A172 (cell line): Measurements from ENCODE around the gene CHD9NB. TPM values are rescaled to one million over a fixed set of nuclear protein-coding genes. Genes with fewer than 3 reads are reported as not detected.
"Not testable (repeated sequence)": the region's sequence is repeated elsewhere in the genome, so short reads cannot be mapped to it uniquely, and the experiment has no call there.

Experiments used
- DNase-seq: peaks from one replicate; pipeline ENCODE4 v3.0.0-alpha.2; 2015; ENCODE audit warnings: low spot score
- total RNA-seq: library from RNA; depleted of rRNA; stranded (reverse); fragments of >200 nt; shearing (Covaris generic); gene quantifications from 2 replicates; pipeline ENCODE4 v1.2.3, GENCODE V29; 2014

The CHD9NB gene
- total RNA-seq, 1 experiment from 2014 or later: 1.6 TPM

DNA sequence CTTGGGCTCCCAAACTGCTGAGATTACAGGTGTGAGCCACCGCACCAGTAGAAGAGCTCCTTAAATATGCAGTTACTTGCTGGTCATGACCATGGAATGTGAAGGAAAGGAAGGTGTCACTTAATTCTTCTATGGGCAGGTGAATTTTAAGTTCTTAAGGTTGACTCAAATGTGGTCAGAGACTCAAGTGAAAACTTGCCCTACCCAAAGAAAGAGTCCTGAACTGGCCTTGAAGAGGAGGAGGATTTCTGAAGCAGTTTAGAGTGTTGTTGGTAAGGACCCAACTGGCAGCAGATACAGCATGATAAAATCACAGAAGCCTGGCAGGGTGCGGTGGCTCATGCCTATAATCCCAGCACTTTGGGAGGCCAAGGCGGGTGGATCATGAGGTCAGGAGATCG is 31.4 kb upstream of the CHD9NB start:
- no peak for DNase-seq

DNA sequence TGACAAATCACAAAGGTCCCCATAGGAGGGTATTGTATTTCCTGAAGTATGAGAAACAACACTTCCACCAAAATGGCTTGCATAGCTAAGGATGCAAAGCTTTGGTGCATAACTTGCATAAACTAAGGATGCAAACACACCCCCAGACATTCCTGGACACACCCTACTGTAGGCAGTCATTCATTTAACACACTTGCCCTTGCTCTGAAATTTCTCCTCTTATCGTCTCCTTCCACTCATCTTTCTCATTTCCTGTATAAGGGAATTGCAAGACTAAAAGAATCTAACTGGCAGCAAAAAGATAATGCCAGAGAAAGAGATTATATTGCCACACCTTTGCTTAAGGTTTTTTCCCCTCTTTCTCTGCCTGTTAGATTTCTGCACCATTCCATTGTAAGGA is 30.4 kb upstream of the CHD9NB start:
- DNase-seq: peak; percentile 61

DNA sequence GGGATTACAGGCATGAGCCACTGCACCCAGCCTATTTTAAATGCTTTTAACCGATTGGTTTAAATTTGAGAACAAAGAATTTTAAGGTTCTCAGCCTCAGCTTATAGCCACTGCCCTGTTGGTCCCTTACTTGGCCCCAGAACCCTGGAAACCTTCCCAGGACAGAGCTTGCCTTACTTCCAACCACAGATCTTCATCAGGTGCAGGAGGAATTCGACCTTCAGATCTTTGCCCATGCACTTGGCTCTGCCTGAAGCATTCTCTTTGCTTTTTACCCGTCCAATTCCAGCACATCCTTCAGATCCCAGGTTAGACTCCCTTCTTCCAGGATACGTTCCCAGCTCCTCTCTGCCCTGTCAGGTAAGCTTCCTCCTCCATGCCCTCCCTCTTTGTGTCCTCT is 29.8 kb upstream of the CHD9NB start:
- no peak for DNase-seq

DNA sequence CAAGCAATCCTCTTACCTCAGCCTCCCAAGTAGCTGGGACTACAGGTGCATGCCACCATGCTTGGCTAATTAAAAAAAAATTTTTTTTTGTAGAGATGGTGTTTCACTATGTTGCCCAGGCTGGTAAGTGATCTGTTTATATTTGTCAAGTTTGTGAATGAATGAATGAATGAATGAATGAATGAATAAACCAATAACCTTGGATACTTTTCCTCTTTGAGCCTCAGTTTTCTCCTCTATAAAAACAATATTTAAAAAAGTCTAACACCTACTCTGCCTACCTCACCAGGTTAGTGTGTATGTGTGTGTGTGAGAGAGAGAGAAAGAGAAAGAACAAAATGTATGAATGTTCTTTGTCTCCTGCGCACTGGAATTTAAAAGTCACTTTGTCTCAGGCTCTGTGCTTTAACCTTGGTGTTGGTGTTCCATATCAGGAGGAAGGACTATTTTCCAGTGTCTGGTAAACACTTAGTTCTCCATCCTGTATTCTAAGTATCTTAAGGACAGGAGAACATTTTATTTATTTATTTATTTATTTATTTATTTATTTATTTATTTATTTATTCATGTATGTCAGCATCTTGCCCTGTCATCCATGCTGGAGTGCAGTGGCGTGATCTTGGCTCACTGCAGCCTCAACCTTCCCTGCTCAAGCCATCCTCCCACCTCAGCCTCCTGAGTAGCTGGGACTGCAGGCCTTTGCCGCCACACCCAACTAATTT is 29.1 kb upstream of the CHD9NB start:
- DNase-seq: no peak

DNA sequence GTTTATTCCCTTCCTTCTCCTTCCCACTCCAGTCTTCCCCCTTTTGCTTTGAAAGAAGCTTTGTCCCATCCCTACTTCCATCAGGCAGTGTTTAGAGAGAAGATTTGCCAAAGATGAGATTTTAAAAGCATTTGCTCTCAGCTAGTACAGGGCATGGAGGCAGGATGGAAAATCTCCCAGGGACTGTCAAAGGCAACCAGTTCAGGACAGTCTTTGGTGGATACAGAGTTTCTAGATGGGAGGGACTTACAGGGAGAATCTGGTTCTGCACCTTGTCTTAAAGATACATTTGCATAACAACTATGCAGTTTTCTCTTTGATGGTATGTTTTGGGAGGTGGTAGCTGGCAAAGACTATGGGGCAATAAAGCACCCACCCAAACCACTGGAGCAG is 28.3 kb upstream of the CHD9NB start:
- DNase-seq: no peak

DNA sequence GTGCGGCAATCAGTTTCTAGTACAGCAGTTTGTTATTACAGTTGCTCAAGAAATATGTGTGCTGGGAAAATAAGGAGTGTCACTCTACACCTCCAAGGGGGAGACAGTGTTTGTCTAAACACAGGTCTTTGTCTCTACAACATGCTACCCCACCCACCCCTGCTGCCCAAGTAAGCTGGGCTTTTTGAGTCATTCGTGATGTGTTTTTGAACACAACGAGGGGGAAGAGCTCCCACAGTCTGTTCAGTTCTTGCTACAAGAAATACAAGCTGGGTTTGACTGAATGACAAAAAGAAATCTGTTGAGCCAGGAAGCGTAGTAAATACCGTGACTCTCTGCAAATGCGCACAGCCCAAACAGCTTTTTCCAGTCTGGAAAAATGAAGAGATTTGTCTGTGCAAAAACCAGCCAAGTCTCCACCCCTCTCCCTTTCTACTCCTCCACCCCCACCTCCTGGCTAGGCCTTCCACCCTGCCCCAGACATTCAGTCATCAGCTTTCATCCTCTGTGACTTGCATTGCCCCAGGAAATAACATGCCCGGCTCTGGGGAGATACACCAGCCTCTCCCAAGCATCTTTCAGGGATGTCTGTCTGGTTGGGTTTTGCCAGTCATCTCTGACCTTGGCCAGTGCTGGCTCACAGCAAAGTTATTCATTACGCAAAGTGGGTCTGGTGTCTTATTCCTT is 27.8 kb upstream of the CHD9NB start:
- DNase-seq: peak; percentile 75

DNA sequence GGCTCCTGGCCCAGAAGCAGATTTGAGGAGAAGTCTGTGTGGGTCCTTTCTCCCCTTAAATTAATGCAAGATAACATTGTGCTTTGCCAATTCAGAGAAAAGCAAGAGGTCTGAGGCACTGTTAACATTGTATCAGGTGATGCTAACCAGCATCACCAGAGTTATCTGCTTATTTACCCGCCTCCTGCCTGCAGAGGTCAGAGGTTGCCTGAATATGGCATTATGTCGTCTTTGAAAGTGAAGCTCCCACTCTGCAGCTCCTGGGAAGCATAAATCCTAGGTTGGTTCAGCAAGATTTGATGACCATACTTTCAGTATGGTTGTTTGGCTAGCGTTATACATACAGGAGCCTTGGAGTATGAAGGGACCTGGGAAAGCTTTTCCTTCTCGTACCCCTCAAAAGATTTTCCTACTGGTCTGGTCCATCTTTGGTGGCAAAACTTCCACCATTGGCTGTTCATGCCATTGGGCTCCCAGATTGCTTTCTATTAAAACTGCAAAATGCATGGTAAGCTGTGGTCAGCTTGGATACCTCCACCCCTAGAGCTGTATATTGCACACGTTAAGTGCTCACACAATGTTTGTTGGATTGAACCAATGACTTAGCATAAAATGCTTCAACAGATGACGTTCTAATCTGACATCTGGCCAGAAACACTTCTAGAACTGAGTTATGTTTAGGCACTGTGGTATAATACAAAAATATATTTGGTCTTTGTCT is 26.2 kb upstream of the CHD9NB start:
- DNase-seq: no peak

DNA sequence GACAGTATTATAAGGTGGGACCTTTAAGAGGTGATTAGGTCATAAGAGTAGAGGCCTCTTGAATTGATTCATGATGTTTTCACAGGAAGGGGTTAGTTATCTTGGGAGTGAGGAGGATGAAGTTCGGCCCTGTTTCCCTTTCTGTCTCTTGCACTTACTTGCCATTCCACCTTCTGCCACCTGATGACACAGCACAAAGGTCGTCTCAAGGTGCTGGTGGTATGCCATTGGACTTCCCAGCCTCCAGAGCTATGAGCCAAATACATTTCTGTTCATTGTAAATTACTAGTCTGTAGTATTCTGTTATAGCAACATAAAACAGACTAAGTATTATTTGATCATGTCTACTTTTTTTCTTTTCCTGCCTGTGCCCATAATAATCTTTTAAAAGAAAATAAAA is 25.6 kb upstream of the CHD9NB start:
- DNase-seq: no peak

DNA sequence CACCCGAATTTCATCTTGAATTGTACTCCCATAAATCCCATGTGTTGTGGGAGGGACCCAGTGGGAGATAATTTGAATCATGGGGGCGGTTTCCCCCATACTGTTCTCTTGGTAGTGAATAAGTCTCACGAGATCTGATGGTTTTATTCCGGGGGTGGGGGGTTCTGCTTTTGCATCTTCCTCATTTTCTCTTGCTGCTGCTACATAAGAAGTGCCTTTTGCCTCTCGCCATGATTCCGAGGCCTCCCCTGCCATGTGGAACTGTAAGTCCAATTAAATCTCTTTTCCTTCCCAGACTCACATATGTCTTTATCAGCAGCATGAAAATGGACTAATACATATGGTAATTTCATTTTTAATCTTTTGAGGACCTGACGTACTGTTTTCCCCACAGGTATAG is 22.8 kb upstream of the CHD9NB start:
- not testable (repeated sequence) for DNase-seq

DNA sequence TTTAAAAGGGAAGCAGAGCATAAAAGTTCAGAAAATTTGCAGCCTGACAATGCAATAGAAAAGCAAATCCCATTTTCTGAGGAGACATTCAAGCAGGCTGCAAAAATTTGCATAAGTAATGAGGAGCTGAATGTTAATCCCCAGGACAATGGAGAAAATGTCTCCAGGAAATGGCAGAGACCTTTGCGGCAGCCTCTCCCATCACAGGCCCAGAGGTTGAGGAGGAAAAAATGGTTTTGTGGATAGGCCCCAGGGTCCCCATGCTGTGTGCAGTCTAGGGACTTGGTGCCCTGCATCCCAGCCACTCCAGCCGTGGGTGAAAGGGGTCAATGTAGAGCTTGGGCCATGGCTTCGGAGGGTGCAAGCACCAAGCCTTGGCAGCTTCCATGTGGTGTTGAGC is 21.6 kb upstream of the CHD9NB start:
- not testable (repeated sequence) for DNase-seq

DNA sequence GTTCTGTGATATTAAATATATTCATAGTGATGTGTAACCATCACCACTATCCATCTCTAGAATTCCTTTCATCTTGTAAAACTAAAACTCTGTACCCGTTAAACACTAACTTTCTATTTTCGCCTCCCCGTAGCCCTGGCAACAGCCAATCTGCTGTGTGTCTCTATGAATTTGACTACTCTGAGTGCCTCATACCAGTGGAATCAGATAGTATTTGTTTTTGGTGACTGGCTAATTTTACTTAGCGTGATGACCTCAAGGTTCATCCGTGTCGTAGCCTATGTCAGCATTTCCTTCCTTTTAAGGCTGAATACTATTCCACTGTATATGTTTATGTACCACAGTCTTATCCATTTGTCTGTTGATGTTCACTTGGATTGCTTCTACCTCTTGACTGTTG is 20.3 kb upstream of the CHD9NB start:
- no peak for DNase-seq

DNA sequence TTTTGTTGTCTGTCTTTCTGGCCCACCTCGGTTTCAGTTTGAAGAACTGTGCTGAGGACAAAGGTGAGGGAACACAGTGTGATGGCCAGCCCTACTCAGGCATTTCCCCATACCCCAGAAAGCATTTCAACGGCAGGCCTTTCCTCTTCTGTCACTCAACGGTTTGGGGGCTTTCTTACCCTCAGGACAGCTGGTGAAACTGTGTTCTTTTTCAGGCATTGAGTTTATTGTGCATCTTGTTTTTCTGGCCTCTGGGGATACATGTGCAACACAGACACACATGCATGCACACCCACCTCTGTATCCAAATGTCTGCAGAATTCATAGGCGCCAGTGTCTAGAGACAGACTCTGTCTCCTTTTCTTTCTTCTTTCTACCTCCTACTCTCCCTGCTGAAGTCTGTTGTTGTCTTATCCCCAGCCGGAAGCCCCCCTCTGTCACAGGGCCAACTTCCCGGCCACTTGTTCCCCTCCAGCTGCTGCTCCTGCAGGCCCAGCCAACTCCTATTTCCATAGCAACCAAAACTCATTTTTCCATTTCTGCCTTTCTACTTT is 19.1 kb upstream of the CHD9NB start:
- no peak for DNase-seq

DNA sequence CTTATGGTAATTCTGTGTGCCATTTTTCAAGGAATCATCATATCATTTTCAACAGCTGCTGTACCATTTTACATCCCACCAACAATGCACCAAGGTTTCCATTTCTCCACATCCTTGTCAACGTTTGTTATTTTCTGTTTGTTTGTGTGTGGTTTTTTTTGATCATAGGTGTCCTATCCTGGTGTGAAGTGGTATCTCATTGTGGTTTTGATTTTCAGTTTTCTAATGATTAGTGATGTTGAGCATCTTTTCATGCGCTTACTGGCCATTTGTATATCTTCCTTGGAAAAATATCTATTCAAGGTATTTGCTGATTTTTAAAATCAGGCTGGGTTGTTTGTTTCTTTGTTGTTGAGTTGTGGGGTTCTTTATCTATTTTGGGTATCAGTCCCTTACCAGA is 17.1 kb upstream of the CHD9NB start:
- DNase-seq: no peak

DNA sequence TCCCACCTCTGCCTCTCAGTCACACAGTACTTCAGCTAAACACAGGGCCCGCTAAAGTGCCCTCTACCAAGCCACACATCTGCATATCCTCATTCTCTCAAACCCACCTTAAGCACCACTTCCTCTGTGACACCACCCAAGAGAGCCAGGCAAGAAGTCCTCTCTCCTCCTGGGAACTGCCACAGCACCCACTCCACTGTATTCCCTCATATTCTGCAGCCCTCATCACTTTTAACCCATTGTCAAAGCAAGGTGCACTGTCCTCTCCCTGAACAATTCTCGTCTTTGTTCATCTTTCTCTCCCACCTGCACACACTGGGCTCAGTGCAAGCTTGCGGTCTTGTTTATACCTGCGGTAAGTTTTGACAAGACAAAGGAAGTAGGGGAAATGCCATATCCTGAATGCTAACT is 15.7 kb upstream of the CHD9NB start:
- DNase-seq: no peak

DNA sequence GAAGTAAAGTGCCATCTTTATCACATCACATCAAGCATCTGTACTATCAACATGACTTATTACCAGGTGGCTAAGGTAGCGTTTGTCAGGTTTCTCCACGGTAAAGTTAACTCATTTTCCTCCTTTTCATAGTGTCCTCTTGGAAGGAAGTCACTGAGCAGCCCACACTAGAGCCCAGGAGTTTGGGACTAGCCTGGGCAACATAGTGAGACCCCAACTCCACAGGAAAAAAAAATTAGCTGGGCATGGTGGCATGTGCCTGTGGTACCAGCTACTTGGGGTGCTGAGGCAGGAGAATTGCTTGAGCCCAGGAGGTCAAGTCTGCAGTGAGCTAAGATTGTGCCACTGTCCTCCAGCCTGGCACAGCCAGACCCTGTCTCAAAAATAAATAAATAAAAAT is 15.0 kb upstream of the CHD9NB start:
- no peak for DNase-seq

DNA sequence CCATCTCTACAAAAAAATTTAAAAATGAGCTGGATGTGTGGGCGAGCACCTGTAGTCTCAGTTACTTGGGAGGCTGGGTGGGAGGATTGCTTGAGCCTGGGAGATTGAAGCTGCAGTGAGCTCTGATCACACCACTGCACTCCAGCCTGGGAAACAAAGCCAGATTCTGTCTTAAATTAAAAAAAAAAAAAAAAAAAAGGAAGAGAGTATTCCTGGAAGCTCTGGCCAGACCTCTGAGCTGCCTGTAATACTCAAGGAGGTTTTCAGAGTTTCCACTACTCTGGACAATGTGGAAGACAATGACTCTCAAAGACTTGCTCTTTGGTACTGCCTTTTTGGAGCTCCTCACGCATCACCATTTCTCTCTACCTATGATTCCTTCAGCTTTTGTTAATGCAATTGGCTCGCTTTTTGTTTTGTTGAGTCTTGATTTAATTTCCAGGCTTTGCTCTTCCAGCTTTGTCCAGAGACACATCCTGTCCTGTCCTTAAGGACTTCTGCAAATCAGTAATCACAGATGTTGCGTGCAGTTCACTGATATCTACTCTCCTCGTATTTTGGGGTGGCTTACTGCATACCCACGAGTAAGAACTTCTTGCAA is 12.9 kb upstream of the CHD9NB start:
- no peak for DNase-seq

DNA sequence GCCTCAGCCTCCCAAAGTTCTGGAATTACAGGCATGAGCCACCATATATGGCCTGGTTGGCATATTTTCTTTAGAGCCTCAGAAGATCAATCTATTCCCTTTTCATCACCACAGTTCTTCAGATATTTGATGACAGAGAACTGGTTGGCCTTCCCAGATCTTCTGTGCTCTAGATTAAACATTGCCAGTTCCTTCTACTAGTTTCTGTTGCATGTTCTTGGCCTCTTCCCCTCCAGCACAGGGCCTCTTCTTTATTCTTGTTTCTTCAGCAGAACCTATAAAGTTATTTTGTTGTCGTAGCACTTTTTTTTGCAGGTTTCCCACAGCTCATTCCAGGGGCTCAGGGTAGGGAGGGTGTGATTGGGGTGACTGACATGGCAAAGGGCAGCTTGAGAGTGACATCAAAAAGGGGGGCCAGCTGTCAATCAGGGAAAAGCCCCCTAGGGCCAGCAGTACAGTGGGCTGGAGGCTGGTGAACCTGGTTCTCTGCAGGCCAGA is 11.4 kb upstream of the CHD9NB start:
- DNase-seq: no peak

DNA sequence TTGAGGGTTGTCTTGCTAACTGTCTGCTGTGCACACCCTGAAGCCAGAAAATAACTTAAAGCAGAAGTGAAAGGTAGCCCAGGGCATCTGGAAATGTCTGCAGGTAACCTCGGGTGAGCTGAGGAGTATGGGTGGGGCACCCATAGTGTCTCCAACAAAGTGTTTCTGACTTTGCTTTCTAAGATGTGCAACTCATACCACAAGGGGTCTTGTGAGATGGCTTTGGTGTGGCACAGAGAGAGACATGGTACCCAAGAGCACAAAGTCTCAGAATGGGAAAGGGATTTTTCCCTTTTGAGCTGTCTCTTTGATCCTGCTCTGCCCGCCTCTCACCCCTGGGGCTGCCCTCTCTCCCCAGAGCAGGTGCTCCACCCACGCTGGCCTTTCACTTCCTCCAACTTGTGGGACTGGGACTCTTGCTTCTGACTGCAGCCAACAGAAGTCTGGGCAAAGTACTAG is 9.0 kb upstream of the CHD9NB start:
- DNase-seq: no peak

DNA sequence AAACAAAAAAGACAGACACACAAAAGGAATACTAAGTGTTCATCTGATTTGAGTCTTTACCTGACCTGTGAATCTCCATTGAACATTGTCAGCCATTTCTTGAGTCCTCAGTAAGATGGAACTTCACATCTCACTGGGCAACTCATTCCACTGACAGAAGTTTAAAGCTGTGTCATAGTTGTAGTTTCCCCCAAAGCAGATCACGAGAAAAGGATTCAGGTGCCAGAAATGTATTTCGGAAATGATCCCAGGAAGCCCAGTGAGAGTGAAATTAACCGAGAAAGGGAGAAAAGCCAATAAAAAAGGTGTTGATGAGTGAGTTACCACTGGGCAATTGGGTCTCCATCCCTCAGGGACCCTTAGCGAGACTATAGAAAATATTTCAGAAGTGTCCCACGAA is 8.6 kb upstream of the CHD9NB start:
- DNase-seq: no peak

DNA sequence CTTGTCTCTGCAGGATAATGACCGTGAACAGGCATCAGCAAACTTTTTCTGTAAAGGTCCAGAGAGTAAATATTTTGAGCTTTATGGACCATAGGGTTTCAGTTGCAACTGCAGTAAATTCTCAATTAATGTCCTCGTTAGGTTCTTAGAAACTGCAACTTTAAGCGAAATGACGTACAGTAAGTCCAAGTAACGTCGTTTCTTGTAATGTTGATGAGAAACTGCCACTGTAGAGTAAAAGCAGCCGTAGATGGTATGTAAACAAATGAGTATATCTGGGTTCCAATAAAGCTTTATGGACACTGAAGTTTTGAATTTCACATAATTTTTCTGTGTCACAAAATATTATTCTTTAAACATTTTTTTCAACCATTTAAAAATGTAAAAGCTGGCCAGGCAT is 7.0 kb upstream of the CHD9NB start:
- no peak for DNase-seq

DNA sequence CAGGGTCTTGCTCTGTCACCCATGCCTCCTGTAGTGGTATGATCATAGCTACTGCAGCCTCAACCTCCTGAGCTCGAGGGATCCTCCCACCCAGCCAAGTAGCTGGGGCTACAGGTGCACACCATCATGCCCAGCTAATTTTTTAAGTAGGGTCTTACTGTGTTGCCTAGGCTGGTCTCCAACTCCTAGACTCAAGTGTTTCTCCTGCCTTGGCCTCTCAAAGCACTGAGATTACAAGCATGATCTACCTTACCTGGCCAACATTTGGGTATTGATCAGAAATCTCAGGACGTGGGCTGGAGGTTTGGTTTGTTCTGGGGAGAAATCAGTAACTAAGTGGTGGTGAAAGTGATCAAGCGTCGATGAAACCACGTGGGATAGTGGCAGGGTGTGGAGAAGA is 6.2 kb upstream of the CHD9NB start:
- no peak for DNase-seq

DNA sequence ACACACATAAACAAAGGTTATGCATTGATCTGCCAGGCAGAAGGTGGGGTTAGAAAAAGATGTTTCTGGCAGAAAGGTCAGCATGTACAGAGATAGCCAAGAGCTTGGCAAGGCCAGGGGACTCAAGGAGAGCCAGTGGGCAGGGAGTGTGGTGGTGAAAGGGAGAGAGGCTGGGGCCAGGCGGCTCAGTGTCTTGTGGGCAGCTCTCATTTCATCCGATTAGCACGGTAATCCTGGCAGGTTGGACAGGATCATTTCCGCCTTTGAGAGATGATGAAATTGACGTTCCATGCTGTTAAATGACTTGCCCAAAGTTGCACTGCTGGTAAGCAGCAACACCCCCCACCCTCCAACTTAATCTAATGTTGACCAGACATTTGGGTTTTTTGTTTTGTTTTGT is 5.7 kb upstream of the CHD9NB start:
- no peak for DNase-seq
